Transverse colon (tissue), 4 donors: Measurements from ENCODE around the gene HIPK2.

Experiments used
- POLR2A ChIP-seq: fragments of 450-650 bp; IDR thresholded peaks from one replicate; pipeline ENCODE4 v1.6.1; 2016; ENCODE audit warnings: antibody characterized with exemption, mild to moderate bottlenecking, moderate library complexity
- POLR2AphosphoS5 ChIP-seq, 3 donors: sonication (generic); formaldehyde crosslinking; IDR thresholded peaks; one replicate each; pipeline ENCODE4 v1.6.1; 2016; ENCODE audit warnings: antibody characterized with exemption in 3 of 3
- TF ChIP-seq, protein P1 (sequence below), 5 experiments: fragments of 200-600 bp in 3 of 5; fragments of 450-650 bp in 2 of 5; sonication (generic) in 3 of 5; IDR thresholded peaks; 1 replicate in 2 of 5; 2 replicates in 3 of 5; pipeline ENCODE4 v1.5.1; 2016 to 2017; ENCODE audit warnings: antibody characterized with exemption in 5 of 5, inconsistent platforms in 3 of 5, mild to moderate bottlenecking in 2 of 5, moderate library complexity in 1 of 5

DNA sequence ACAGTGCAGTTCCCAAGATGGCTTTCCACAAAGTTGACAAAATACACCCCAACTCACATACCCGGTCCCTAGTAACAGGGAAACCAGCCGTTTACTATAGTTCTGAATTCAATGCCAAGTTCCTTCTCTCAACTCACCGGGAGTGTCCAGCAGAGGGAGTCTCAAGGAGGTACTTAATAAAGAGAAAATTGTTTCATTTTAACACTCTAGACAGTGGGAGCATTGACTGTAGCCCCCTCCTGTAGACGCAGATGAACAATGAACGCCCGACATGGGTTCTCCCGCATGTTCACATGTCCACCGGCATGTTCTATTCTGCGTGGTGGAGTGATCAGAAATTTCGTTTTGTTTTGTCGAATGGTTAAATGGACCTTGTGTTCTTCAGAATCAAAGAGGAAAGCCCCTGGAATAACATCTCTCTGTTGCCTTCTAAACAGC is 1.9 kb downstream of the HIPK2 start:
- TF ChIP-seq, protein P1, sequence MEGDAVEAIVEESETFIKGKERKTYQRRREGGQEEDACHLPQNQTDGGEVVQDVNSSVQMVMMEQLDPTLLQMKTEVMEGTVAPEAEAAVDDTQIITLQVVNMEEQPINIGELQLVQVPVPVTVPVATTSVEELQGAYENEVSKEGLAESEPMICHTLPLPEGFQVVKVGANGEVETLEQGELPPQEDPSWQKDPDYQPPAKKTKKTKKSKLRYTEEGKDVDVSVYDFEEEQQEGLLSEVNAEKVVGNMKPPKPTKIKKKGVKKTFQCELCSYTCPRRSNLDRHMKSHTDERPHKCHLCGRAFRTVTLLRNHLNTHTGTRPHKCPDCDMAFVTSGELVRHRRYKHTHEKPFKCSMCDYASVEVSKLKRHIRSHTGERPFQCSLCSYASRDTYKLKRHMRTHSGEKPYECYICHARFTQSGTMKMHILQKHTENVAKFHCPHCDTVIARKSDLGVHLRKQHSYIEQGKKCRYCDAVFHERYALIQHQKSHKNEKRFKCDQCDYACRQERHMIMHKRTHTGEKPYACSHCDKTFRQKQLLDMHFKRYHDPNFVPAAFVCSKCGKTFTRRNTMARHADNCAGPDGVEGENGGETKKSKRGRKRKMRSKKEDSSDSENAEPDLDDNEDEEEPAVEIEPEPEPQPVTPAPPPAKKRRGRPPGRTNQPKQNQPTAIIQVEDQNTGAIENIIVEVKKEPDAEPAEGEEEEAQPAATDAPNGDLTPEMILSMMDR (IDR thresholded peaks at IDR 0.05) = peak; percentile 64 to 74 (median 65)
- TF ChIP-seq POLR2A (peak; percentile 20), POLR2AphosphoS5 (IDR thresholded peaks at IDR 0.05) (peak; percentile 5 to 29 (median 29))
